Measurements from ENCODE around the gene ARHGAP9.
"Not testable (repeated sequence)": the region's sequence is repeated elsewhere in the genome, so short reads cannot be mapped to it uniquely, and the experiment has no call there.

ARHGAP9 gene

GRCh38 chr12:57517187-57517586, 37.5 kb upstream of the ARHGAP9 start:
- DNase-seq, result no peak

- no peak for DNase-seq
Observed at GRCh38 chr12:57516617-57517153, 37.0 kb upstream of the ARHGAP9 start.

GRCh38 chr12:57515934-57516541, 36.4 kb upstream of the ARHGAP9 start:
- no peak for DNase-seq

GRCh38 chr12:57515408-57515933, 35.8 kb upstream of the ARHGAP9 start:
- DNase-seq, result no peak

- no peak for DNase-seq
Observed at GRCh38 chr12:57514720-57515407, 35.2 kb upstream of the ARHGAP9 start.

GRCh38 chr12:57514246-57514645, 34.6 kb upstream of the ARHGAP9 start:
- not testable (repeated sequence) for DNase-seq

GRCh38 chr12:57513677-57514076, 34.0 kb upstream of the ARHGAP9 start:
- not testable (repeated sequence) for DNase-seq

- no peak for DNase-seq
Observed at GRCh38 chr12:57513266-57513665, 33.6 kb upstream of the ARHGAP9 start.

GRCh38 chr12:57512665-57513064, 33.0 kb upstream of the ARHGAP9 start:
- DNase-seq, result no peak

- DNase-seq, result no peak
Observed at GRCh38 chr12:57511588-57512325, 32.1 kb upstream of the ARHGAP9 start.

- DNase-seq, result no peak
Observed at GRCh38 chr12:57511161-57511560, 31.5 kb upstream of the ARHGAP9 start.

GRCh38 chr12:57507796-57508195, 28.1 kb upstream of the ARHGAP9 start:
- not testable (repeated sequence) for DNase-seq

- not testable (repeated sequence) for DNase-seq
Observed at GRCh38 chr12:57506541-57506940, 26.9 kb upstream of the ARHGAP9 start.

GRCh38 chr12:57502311-57502969, 22.8 kb upstream of the ARHGAP9 start:
- DNase-seq, result not testable (repeated sequence)

GRCh38 chr12:57500213-57500612, 20.5 kb upstream of the ARHGAP9 start:
- no peak for DNase-seq

GRCh38 chr12:57498571-57498970, 18.9 kb upstream of the ARHGAP9 start:
- no peak for DNase-seq

GRCh38 chr12:57498132-57498502, 18.5 kb upstream of the ARHGAP9 start:
- no peak for DNase-seq

- no peak for DNase-seq
Observed at GRCh38 chr12:57497223-57498131, 17.8 kb upstream of the ARHGAP9 start.

- DNase-seq, result no peak
Observed at GRCh38 chr12:57496822-57497221, 17.2 kb upstream of the ARHGAP9 start.

GRCh38 chr12:57495051-57495701, 15.5 kb upstream of the ARHGAP9 start:
- not testable (repeated sequence) for DNase-seq
